HCT116 (cell line): ENCODE measurements around the gene HSPA12B. TPM values are rescaled to one million over a fixed set of nuclear protein-coding genes. Genes with fewer than 3 reads are reported as not detected.

Experiments
- ATAC-seq: fragments of 200-7000 bp; cut with Tn5 transposase; 2 replicates; pipeline ENCODE4 v1.9.1; 2020; ENCODE audit warnings: mild to moderate bottlenecking, moderate library complexity
- BruUV-seq: library from RNA; stranded (reverse); fragments of 400-500 nt; replicated peaks from 2 replicates; lab custom pipeline; 2021; lab: Mats Ljungman, UMichigan
- CTCF ChIA-PET: fragments of 300-600 bp; sonication (Branson Sonifier 250); formaldehyde crosslinking; loops from one replicate; lab custom pipeline; 2021; ENCODE audit warnings: antibody characterized with exemption; lab: Charles Lee
- POLR2A ChIA-PET: fragments of 300-600, 350-600 bp; sonication (Branson Sonifier 250); formaldehyde crosslinking; loops from one replicate; lab custom pipeline; 2021; ENCODE audit warnings: antibody characterized with exemption; lab: Charles Lee
- RAD21 ChIA-PET, 2 experiments: fragments of 300-600 bp; sonication (Branson Sonifier 250); formaldehyde crosslinking; loops; one replicate each; lab custom pipeline; 2023; ENCODE audit warnings: low total read pairs in 2 of 2; ENCODE audit not compliant: uncharacterized antibody in 2 of 2, unreplicated experiment in 2 of 2, low non-redundant PET in 1 of 2; lab: Charles Lee
- DNase-seq: peaks from one replicate; pipeline ENCODE4 v3.0.0-alpha.2; 2010; ENCODE audit warnings: low read depth, low spot score
- H2AFZ ChIP-seq: fragments of 200-600 bp; shearing (Covaris generic), sonication (generic); 2 replicates; pipeline ENCODE4 v1.6.1; 2017; ENCODE audit warnings: low read depth, mixed run types, mixed read lengths, antibody characterized with exemption, low read length; ENCODE audit not compliant: poor library complexity, severe bottlenecking
- H3K27ac ChIP-seq: 2 replicates; pipeline ENCODE4 v1.5.1; 2012; ENCODE audit warnings: low read depth, low read length
- H3K27me3 ChIP-seq: fragments of 200-600 bp; sonication (generic); 2 replicates; pipeline ENCODE4 v1.6.1; 2016; ENCODE audit warnings: mixed run types, low read length, mixed read lengths; ENCODE audit not compliant: insufficient read depth
- H3K36me3 ChIP-seq, 2 experiments: fragments of 200-500 bp in 1 of 2; fragments of 200-600 bp in 1 of 2; sonication (Bioruptor generic) in 1 of 2; sonication (generic) in 1 of 2; 2 replicates each; pipeline versions ENCODE4 v1.5.1 to v1.6.1; 2014 to 2016; ENCODE audit warnings: low read length in 2 of 2, inconsistent platforms in 1 of 2, mixed read lengths in 1 of 2, mixed run types in 1 of 2; ENCODE audit not compliant: insufficient read depth in 2 of 2, control insufficient read depth in 1 of 2
- H3K4me1 ChIP-seq, 2 experiments: fragments of 200-600 bp in 1 of 2; sonication (generic) in 1 of 2; 2 replicates each; pipeline versions ENCODE4 v1.5.1 to v1.6.1; 2012 to 2017; ENCODE audit warnings: low read length in 2 of 2, inconsistent platforms in 1 of 2, mild to moderate bottlenecking in 1 of 2, mixed read lengths in 1 of 2, mixed run types in 1 of 2, moderate library complexity in 1 of 2; ENCODE audit not compliant: insufficient read depth in 2 of 2, control insufficient read depth in 1 of 2
- H3K4me2 ChIP-seq: fragments of 200-600 bp; sonication (generic); 2 replicates; pipeline ENCODE4 v1.6.1; 2017; ENCODE audit warnings: mixed run types, low read length, mixed read lengths
- H3K4me3 ChIP-seq, 2 experiments: fragments of 200-600 bp in 1 of 2; sonication (generic) in 1 of 2; replicated peaks in 1 of 2; 2 replicates each; pipeline ENCODE4 v1.5.1; 2011 to 2016; ENCODE audit warnings: low read length in 2 of 2, control low read depth in 1 of 2, low read depth in 1 of 2, mild to moderate bottlenecking in 1 of 2, mixed read lengths in 1 of 2, mixed run types in 1 of 2
- H3K79me2 ChIP-seq: fragments of 200-600 bp; sonication (generic); 2 replicates; pipeline ENCODE4 v1.6.1; 2017; ENCODE audit warnings: mild to moderate bottlenecking, mixed run types, low read length, moderate library complexity, mixed read lengths; ENCODE audit not compliant: insufficient read depth
- H3K9ac ChIP-seq: fragments of 200-600 bp; sonication (generic); 2 replicates; pipeline ENCODE4 v1.6.1; 2016; ENCODE audit warnings: low read length, mixed read lengths
- H3K9me2 ChIP-seq: fragments of 200-600 bp; sonication (generic), shearing (Covaris generic); 2 replicates; pipeline ENCODE4 v1.6.1; 2017; ENCODE audit warnings: mixed run types, mild to moderate bottlenecking, moderate library complexity; ENCODE audit not compliant: insufficient read depth
- H3K9me3 ChIP-seq, 2 experiments: fragments of 200-500 bp in 1 of 2; fragments of 200-600 bp in 1 of 2; sonication (Bioruptor generic) in 1 of 2; sonication (generic) in 1 of 2; 2 replicates each; pipeline ENCODE4 v1.6.1; 2014 to 2017; ENCODE audit warnings: low read length in 2 of 2, mixed read lengths in 2 of 2, inconsistent platforms in 1 of 2, low read depth in 1 of 2, mild to moderate bottlenecking in 1 of 2, mixed run types in 1 of 2, moderate library complexity in 1 of 2; ENCODE audit not compliant: control insufficient read depth in 1 of 2, insufficient read depth in 1 of 2
- H4K20me1 ChIP-seq: fragments of 200-600 bp; sonication (generic), shearing (Covaris generic); 2 replicates; pipeline ENCODE4 v1.6.1; 2017; ENCODE audit warnings: mixed run types, mild to moderate bottlenecking, moderate library complexity; ENCODE audit not compliant: insufficient read depth
- CBX3 ChIP-seq: IDR thresholded peaks from 2 replicates; pipeline ENCODE4 v1.6.1; 2012; ENCODE audit warnings: low read depth
- EGR1 ChIP-seq: IDR thresholded peaks from 2 replicates; pipeline ENCODE4 v1.6.1; 2012; ENCODE audit warnings: low read depth
- ELF1 ChIP-seq: IDR thresholded peaks from 2 replicates; pipeline ENCODE4 v1.6.1; 2012; ENCODE audit warnings: low read depth, borderline replicate concordance
- EZH2phosphoT487 ChIP-seq: fragments of 200-600 bp; IDR thresholded peaks from 2 replicates; pipeline ENCODE4 v1.6.1; 2018; ENCODE audit warnings: antibody characterized with exemption, borderline replicate concordance
- FOSL1 ChIP-seq: IDR thresholded peaks from 2 replicates; pipeline ENCODE4 v1.6.1; 2012; ENCODE audit warnings: low read depth
- MAX ChIP-seq: IDR thresholded peaks from 2 replicates; pipeline ENCODE4 v1.6.1; 2012
- POLR2A ChIP-seq: IDR thresholded peaks from 2 replicates; pipeline ENCODE4 v1.7.0; 2011; ENCODE audit warnings: borderline replicate concordance; ENCODE audit not compliant: insufficient read depth, insufficient read length; ENCODE audit errors: extremely low read depth
- POLR2AphosphoS5 ChIP-seq: IDR thresholded peaks from 2 replicates; pipeline ENCODE4 v1.6.1; 2011; ENCODE audit warnings: mild to moderate bottlenecking, low read depth, low read length, moderate library complexity
- RAD21 ChIP-seq: IDR thresholded peaks from 2 replicates; pipeline ENCODE4 v1.6.1; 2012; ENCODE audit warnings: low read depth, mild to moderate bottlenecking
- TCF7L2 ChIP-seq: IDR thresholded peaks from 2 replicates; pipeline ENCODE4 v1.7.0; 2011; ENCODE audit warnings: borderline replicate concordance, inconsistent platforms; ENCODE audit not compliant: insufficient read depth, insufficient read length; ENCODE audit errors: extremely low read depth
- YY1 ChIP-seq: IDR thresholded peaks from 2 replicates; pipeline ENCODE4 v1.6.1; 2011; ENCODE audit warnings: low read length, low read depth, moderate library complexity, mild to moderate bottlenecking; ENCODE audit not compliant: insufficient replicate concordance; ENCODE audit errors: extremely low read depth
- ZBTB33 ChIP-seq: IDR thresholded peaks from 2 replicates; pipeline ENCODE4 v1.6.1; 2011; ENCODE audit warnings: mild to moderate bottlenecking, low read length, moderate library complexity; ENCODE audit not compliant: insufficient replicate concordance; ENCODE audit errors: extremely low read depth
- ZFX ChIP-seq: fragments of 450-650 bp; IDR thresholded peaks from 2 replicates; pipeline ENCODE4 v1.6.1; 2017
- ZNF274 ChIP-seq: fragments of 200-500 bp; sonication (Bioruptor generic); IDR thresholded peaks from 2 replicates; pipeline ENCODE4 v1.6.1; 2014; ENCODE audit warnings: mild to moderate bottlenecking, low read depth, low read length, inconsistent platforms
- intact Hi-C: fragments of 100-400 bp; cut with micrococcal nuclease; formaldehyde crosslinking; loops from 2 replicates; pipeline ENCODE4 v1.10.0; 2022
- total RNA-seq: library from RNA; stranded (reverse); gene quantifications from one replicate; pipeline ENCODE4 v1.2.1, GENCODE V29; 2021; ENCODE audit not compliant: unreplicated experiment

Gene HSPA12B
- total RNA-seq, 1 experiment from 2014 or later: not detected

GRCh38 chr20:3744037-3744436 is 11.6 kb downstream of the HSPA12B start:
- Histone ChIP-seq H4K20me1 (no peaks in the 10 kb centered on the region), H3K9me3 (no peaks in the 10 kb centered on the region), H3K9ac (no peak overlapping the region), H3K4me1 (peaks cover 9 to 18% of the 10 kb centered on the region in 2 experiments), H3K4me3 (no peak overlapping the region), H3K79me2 (no peaks in the 10 kb centered on the region), H3K36me3 (no peaks in the 10 kb centered on the region), H3K27me3 (no peaks in the 10 kb centered on the region), H2AFZ (no peak overlapping the region), H3K27ac (no peak overlapping the region), H3K4me2 (peak overlapping the region; percentile 88), H3K9me2 (no peaks in the 10 kb centered on the region)
- ChIA-PET CTCF (interaction anchor here (0.8 to 1.8 kb wide), 3 partner anchors 9 to 33 kb away, joined by 3 to 13 read pairs (median 5); no protein-coding TSS in a partner anchor), POLR2A (no interaction called here), RAD21 (no interaction called here)
- ATAC-seq (no peak), DNase-seq (no peak)
- intact Hi-C loops: loop anchor here (2.0 kb wide), 1 partner anchor 67 kb away; no protein-coding TSS in a partner anchor
- TSS peak; percentile 41 for BruUV-seq
- TF ChIP-seq MAX (no peak), EGR1 (no peak), POLR2AphosphoS5 (no peak), CBX3 (no peak), ZBTB33 (no peak), ZFX (no peak), RAD21 (no peak), FOSL1 (no peak), ZNF274 (no peak), ELF1 (no peak), POLR2A (no peak), TCF7L2 (no peak), YY1 (no peak), EZH2phosphoT487 (no peak)
